ENCODE measurements around the gene SPTLC1.

The SPTLC1 gene

GRCh38 chr9:92036756-92037155 is 78.5 kb downstream of the SPTLC1 start:
- Histone ChIP-seq H3K79me2 (ENCODE audit: low read length) (no peaks in the 10 kb centered on the region), H3K9ac (ENCODE audit: low read length) (no peak overlapping the region), H3K4me1 (ENCODE audit: low read length) (no peaks in the 10 kb centered on the region), H3K4me2 (ENCODE audit: low read length) (no peak overlapping the region), H4K20me1 (ENCODE audit: insufficient read depth, low read length) (no peaks in the 10 kb centered on the region), H3K27me3 (ENCODE audit: low read depth, low read length) (no peaks in the 10 kb centered on the region), H3K9me3 (ENCODE audit: insufficient read depth, low read length) (peaks cover 2% of the 10 kb centered on the region), H3K4me3 (ENCODE audit: low read length) (no peak overlapping the region), H3K36me3 (replicated peaks; ENCODE audit: low read depth, low read length) (peaks cover 40% of the 10 kb centered on the region), H3K27ac (ENCODE audit: low read length) (no peak overlapping the region), H2AFZ (ENCODE audit: low read depth, low read length) (no peak overlapping the region)
- TF ChIP-seq EZH2phosphoT487 (IDR thresholded peaks at IDR 0.05; ENCODE audit: low read depth) (no peak), CTCF (IDR thresholded peaks at IDR 0.05; ENCODE audit: low read depth, low read length) (no peak)

- Histone ChIP-seq H3K27ac (ENCODE audit: low read length) (no peak overlapping the region), H3K9ac (ENCODE audit: low read length) (no peak overlapping the region), H3K4me2 (ENCODE audit: low read length) (no peak overlapping the region), H3K27me3 (ENCODE audit: low read depth, low read length) (no peaks in the 10 kb centered on the region), H4K20me1 (ENCODE audit: insufficient read depth, low read length) (no peaks in the 10 kb centered on the region), H3K4me1 (ENCODE audit: low read length) (no peaks in the 10 kb centered on the region), H3K9me3 (ENCODE audit: insufficient read depth, low read length) (no peaks in the 10 kb centered on the region), H3K36me3 (replicated peaks; ENCODE audit: low read depth, low read length) (peaks cover 40% of the 10 kb centered on the region), H3K79me2 (ENCODE audit: low read length) (no peaks in the 10 kb centered on the region), H3K4me3 (ENCODE audit: low read length) (no peak overlapping the region), H2AFZ (ENCODE audit: low read depth, low read length) (no peak overlapping the region)
- no peak for TF ChIP-seq CTCF (IDR thresholded peaks at IDR 0.05; ENCODE audit: low read depth, low read length)
- TF ChIP-seq EZH2phosphoT487 (IDR thresholded peaks at IDR 0.05; ENCODE audit: low read depth), result no peak
These were observed 78.8 kb downstream of the SPTLC1 start for GRCh38 chr9:92036411-92036746.

GRCh38 chr9:92035687-92036410 is 79.4 kb downstream of the SPTLC1 start:
- Histone ChIP-seq H3K4me2 (ENCODE audit: low read length) (no peak overlapping the region), H3K9ac (ENCODE audit: low read length) (no peak overlapping the region), H2AFZ (ENCODE audit: low read depth, low read length) (no peak overlapping the region), H3K79me2 (ENCODE audit: low read length) (no peaks in the 10 kb centered on the region), H3K36me3 (replicated peaks; ENCODE audit: low read depth, low read length) (peaks cover 43% of the 10 kb centered on the region), H3K9me3 (ENCODE audit: insufficient read depth, low read length) (no peaks in the 10 kb centered on the region), H4K20me1 (ENCODE audit: insufficient read depth, low read length) (no peaks in the 10 kb centered on the region), H3K27ac (ENCODE audit: low read length) (no peak overlapping the region), H3K27me3 (ENCODE audit: low read depth, low read length) (no peaks in the 10 kb centered on the region), H3K4me3 (ENCODE audit: low read length) (no peak overlapping the region), H3K4me1 (ENCODE audit: low read length) (peaks cover 5% of the 10 kb centered on the region)
- TF ChIP-seq CTCF (IDR thresholded peaks at IDR 0.05; ENCODE audit: low read depth, low read length) (no peak), EZH2phosphoT487 (IDR thresholded peaks at IDR 0.05; ENCODE audit: low read depth) (no peak)

GRCh38 chr9:92035146-92035545 is 80.1 kb downstream of the SPTLC1 start:
- Histone ChIP-seq H3K4me2 (ENCODE audit: low read length) (no peak overlapping the region), H3K9me3 (ENCODE audit: insufficient read depth, low read length) (no peaks in the 10 kb centered on the region), H3K36me3 (replicated peaks; ENCODE audit: low read depth, low read length) (peaks cover 40% of the 10 kb centered on the region), H3K4me3 (ENCODE audit: low read length) (no peak overlapping the region), H3K79me2 (ENCODE audit: low read length) (no peaks in the 10 kb centered on the region), H3K27ac (ENCODE audit: low read length) (no peak overlapping the region), H3K27me3 (ENCODE audit: low read depth, low read length) (no peaks in the 10 kb centered on the region), H3K9ac (ENCODE audit: low read length) (no peak overlapping the region), H3K4me1 (ENCODE audit: low read length) (peaks cover 12% of the 10 kb centered on the region), H4K20me1 (ENCODE audit: insufficient read depth, low read length) (no peaks in the 10 kb centered on the region), H2AFZ (ENCODE audit: low read depth, low read length) (no peak overlapping the region)
- TF ChIP-seq EZH2phosphoT487 (IDR thresholded peaks at IDR 0.05; ENCODE audit: low read depth) (no peak), CTCF (IDR thresholded peaks at IDR 0.05; ENCODE audit: low read depth, low read length) (no peak)

All from OCI-LY3 (cell line).